GM18868 (cell line): ENCODE results near the gene PJA2.
"Not testable (repeated sequence)": the region's sequence is repeated elsewhere in the genome, so short reads cannot be mapped to it uniquely, and the experiment has no call there.

ENCODE experiments used
- ATAC-seq: cut with Tn5 transposase; IDR thresholded peaks from one replicate; pipeline ENCODE4 v1.9.1; 2021; ENCODE audit warnings: mild to moderate bottlenecking, moderate library complexity; ENCODE audit not compliant: unreplicated experiment

The PJA2 gene

GRCh38 chr5:109310315-109310714 is 99.5 kb downstream of the PJA2 start:
- ATAC-seq = no peak

- no peak for ATAC-seq
These were observed 100.3 kb downstream of the PJA2 start for GRCh38 chr5:109309326-109310063.

GRCh38 chr5:109307951-109308350 is 101.8 kb downstream of the PJA2 start:
- no peak for ATAC-seq

- no peak for ATAC-seq
These were observed 102.3 kb downstream of the PJA2 start for GRCh38 chr5:109307456-109307855.

GRCh38 chr5:109305352-109305751 is 104.4 kb downstream of the PJA2 start:
- no peak for ATAC-seq

GRCh38 chr5:109304309-109304708 is 105.5 kb downstream of the PJA2 start:
- no peak for ATAC-seq

GRCh38 chr5:109300367-109300766 is 109.4 kb downstream of the PJA2 start:
- ATAC-seq = no peak

GRCh38 chr5:109299557-109299956 is 110.2 kb downstream of the PJA2 start:
- ATAC-seq = no peak

GRCh38 chr5:109298794-109299193 is 111.0 kb downstream of the PJA2 start:
- ATAC-seq = no peak

- ATAC-seq = no peak
These were observed 111.9 kb downstream of the PJA2 start for GRCh38 chr5:109297900-109298299.

GRCh38 chr5:109291090-109291489 is 118.7 kb downstream of the PJA2 start:
- ATAC-seq = no peak

GRCh38 chr5:109290231-109290630 is 119.5 kb downstream of the PJA2 start:
- ATAC-seq = no peak

GRCh38 chr5:109286628-109287027 is 123.1 kb downstream of the PJA2 start:
- not testable (repeated sequence) for ATAC-seq
